ENCODE measurements around the gene CHST5.

The CHST5 gene

GRCh38 chr16:75572864-75573542 lies 37.1 kb upstream of the CHST5 start:
- Histone ChIP-seq H2AFZ (ENCODE audit: low read depth, low read length) (no peak overlapping the region), H3K36me3 (replicated peaks; ENCODE audit: low read depth, low read length) (peaks cover 81% of the 10 kb centered on the region), H3K9me3 (ENCODE audit: insufficient read depth, low read length) (no peaks in the 10 kb centered on the region), H3K4me1 (ENCODE audit: low read length) (peaks cover 51% of the 10 kb centered on the region), H4K20me1 (ENCODE audit: insufficient read depth, low read length) (peaks cover 36% of the 10 kb centered on the region), H3K4me3 (ENCODE audit: low read length) (no peak overlapping the region), H3K4me2 (ENCODE audit: low read length) (no peak overlapping the region; the same call in 1 of the 2 replicates), H3K79me2 (ENCODE audit: low read length) (0 out of 2 replicates have a peak, but pooled peaks cover 10% of the 10 kb centered on the region), H3K27ac (ENCODE audit: low read length) (no peak overlapping the region), H3K27me3 (ENCODE audit: low read depth, low read length) (no peaks in the 10 kb centered on the region), H3K9ac (ENCODE audit: low read length) (no peak overlapping the region)
- TF ChIP-seq CTCF (IDR thresholded peaks at IDR 0.05; ENCODE audit: low read depth, low read length) (no peak), EZH2phosphoT487 (IDR thresholded peaks at IDR 0.05; ENCODE audit: low read depth) (no peak)

- TF ChIP-seq EZH2phosphoT487 (IDR thresholded peaks at IDR 0.05; ENCODE audit: low read depth) (no peak), CTCF (IDR thresholded peaks at IDR 0.05; ENCODE audit: low read depth, low read length) (no peak)
- H3K27me3 ChIP-seq (ENCODE audit: low read depth, low read length) = no peaks in the 10 kb centered on the region
- peaks cover 65% of the 10 kb centered on the region for H3K36me3 ChIP-seq (replicated peaks; ENCODE audit: low read depth, low read length)
- peaks cover 28% of the 10 kb centered on the region for H3K79me2 ChIP-seq (ENCODE audit: low read length)
- peaks cover 53% of the 10 kb centered on the region for H3K4me1 ChIP-seq (ENCODE audit: low read length)
- peak overlapping the region; percentile 25 for H3K4me2 ChIP-seq (ENCODE audit: low read length)
- H3K27ac ChIP-seq (ENCODE audit: low read length) = peak overlapping the region; percentile 33
- no peak overlapping the region for H2AFZ ChIP-seq (ENCODE audit: low read depth, low read length)
- peaks cover 41% of the 10 kb centered on the region for H4K20me1 ChIP-seq (ENCODE audit: insufficient read depth, low read length)
- H3K9ac ChIP-seq (ENCODE audit: low read length) = peak overlapping the region; percentile 10; the same call in 1 of the 2 replicates
- H3K4me3 ChIP-seq (ENCODE audit: low read length) = no peak overlapping the region
- no peaks in the 10 kb centered on the region for H3K9me3 ChIP-seq (ENCODE audit: insufficient read depth, low read length)
Measured at GRCh38 chr16:75570396-75571065, 34.6 kb upstream of the CHST5 start.

GRCh38 chr16:75567911-75568310 lies 32.0 kb upstream of the CHST5 start:
- peaks cover 28% of the 10 kb centered on the region for H4K20me1 ChIP-seq (ENCODE audit: insufficient read depth, low read length)
- H3K4me1 ChIP-seq (ENCODE audit: low read length) = peaks cover 54% of the 10 kb centered on the region
- no peak for TF ChIP-seq EZH2phosphoT487 (IDR thresholded peaks at IDR 0.05; ENCODE audit: low read depth)
- no peak for TF ChIP-seq CTCF (IDR thresholded peaks at IDR 0.05; ENCODE audit: low read depth, low read length)

GRCh38 chr16:75566758-75567255 lies 30.9 kb upstream of the CHST5 start:
- H3K4me1 ChIP-seq (ENCODE audit: low read length) = peaks cover 49% of the 10 kb centered on the region
- no peaks in the 10 kb centered on the region for H3K9me3 ChIP-seq (ENCODE audit: insufficient read depth, low read length)
- peaks cover 16% of the 10 kb centered on the region for H3K27me3 ChIP-seq (ENCODE audit: low read depth, low read length)
- H3K4me2 ChIP-seq (ENCODE audit: low read length) = peak overlapping the region; percentile 95
- no peak for TF ChIP-seq EZH2phosphoT487 (IDR thresholded peaks at IDR 0.05; ENCODE audit: low read depth)
- TF ChIP-seq CTCF (IDR thresholded peaks at IDR 0.05; ENCODE audit: low read depth, low read length) = no peak
- H3K79me2 ChIP-seq (ENCODE audit: low read length) = peaks cover 22% of the 10 kb centered on the region
- peak overlapping the region; percentile 91 for H3K4me3 ChIP-seq (ENCODE audit: low read length)
- no peak overlapping the region; the same call in 1 of the 2 replicates for H3K27ac ChIP-seq (ENCODE audit: low read length)
- H3K36me3 ChIP-seq (replicated peaks; ENCODE audit: low read depth, low read length) = peaks cover 34% of the 10 kb centered on the region
- peaks cover 20% of the 10 kb centered on the region for H4K20me1 ChIP-seq (ENCODE audit: insufficient read depth, low read length)
- H2AFZ ChIP-seq (ENCODE audit: low read depth, low read length) = no peak overlapping the region
- peak overlapping the region; percentile 75 for H3K9ac ChIP-seq (ENCODE audit: low read length)

More at GRCh38 chr16:75567911-75568310, 32.0 kb upstream of the CHST5 start:
- Histone ChIP-seq H3K4me2 (ENCODE audit: low read length) (no peak overlapping the region), H3K9me3 (ENCODE audit: insufficient read depth, low read length) (no peaks in the 10 kb centered on the region), H3K27me3 (ENCODE audit: low read depth, low read length) (peaks cover 9% of the 10 kb centered on the region), H3K9ac (ENCODE audit: low read length) (no peak overlapping the region), H2AFZ (ENCODE audit: low read depth, low read length) (no peak overlapping the region), H3K4me3 (ENCODE audit: low read length) (no peak overlapping the region), H3K27ac (ENCODE audit: low read length) (no peak overlapping the region), H3K36me3 (replicated peaks; ENCODE audit: low read depth, low read length) (peaks cover 43% of the 10 kb centered on the region), H3K79me2 (ENCODE audit: low read length) (peaks cover 28% of the 10 kb centered on the region)
